ENCODE results near the gene PCGF3. TPM values are rescaled to one million over a fixed set of nuclear protein-coding genes. Genes with fewer than 3 reads are reported as not detected.

PCGF3 gene
- total RNA-seq, 1 experiment from 2014 or later = 83.9 TPM

- BruUV-seq (replicated peaks) = no TSS peak
- H3K4me1 ChIP-seq (ENCODE audit: insufficient read depth, low read length, poor library complexity, severe bottlenecking) = no peaks in the 10 kb centered on the region
- intact Hi-C loops (cut with micrococcal nuclease; ENCODE audit: unreplicated experiment) = no loop called here
- POLR2A ChIA-PET (ENCODE audit: low non-redundant PET) = no interaction called here
- H3K9me3 ChIP-seq (ENCODE audit: low read depth, low read length, poor library complexity, severe bottlenecking) = no peaks in the 10 kb centered on the region
- TF ChIP-seq EZH2 (IDR thresholded peaks at IDR 0.05; ENCODE audit: borderline replicate concordance, low read depth, low read length, poor library complexity, severe bottlenecking) (no peak), CTCF (conservative IDR thresholded peaks at IDR 0.05; ENCODE audit: low read depth, low read length) (no peak)
- H3K4me3 ChIP-seq (ENCODE audit: low read depth, low read length, poor library complexity, severe bottlenecking) = no peak overlapping the region
- no peak for DNase-seq (ENCODE audit: low spot score)
- H3K27ac ChIP-seq (ENCODE audit: low read depth, low read length, poor library complexity, severe bottlenecking) = no peak overlapping the region
- no peaks in the 10 kb centered on the region for H3K27me3 ChIP-seq (replicated peaks; ENCODE audit: insufficient read depth, low read depth, low read length, poor library complexity)
- H3K36me3 ChIP-seq (ENCODE audit: insufficient read depth, low read length, poor library complexity, severe bottlenecking) = peaks cover 53% of the 10 kb centered on the region
- CTCF ChIA-PET = no interaction called here
Observed at GRCh38 chr4:732911-733630, 27.4 kb downstream of the PCGF3 start.

- BruUV-seq (replicated peaks) = no TSS peak
- H3K27me3 ChIP-seq (replicated peaks; ENCODE audit: insufficient read depth, low read depth, low read length, poor library complexity) = no peaks in the 10 kb centered on the region
- no peak overlapping the region for H3K27ac ChIP-seq (ENCODE audit: low read depth, low read length, poor library complexity, severe bottlenecking)
- peaks cover 57% of the 10 kb centered on the region for H3K36me3 ChIP-seq (ENCODE audit: insufficient read depth, low read length, poor library complexity, severe bottlenecking)
- TF ChIP-seq CTCF (conservative IDR thresholded peaks at IDR 0.05; ENCODE audit: low read depth, low read length) (no peak), EZH2 (IDR thresholded peaks at IDR 0.05; ENCODE audit: borderline replicate concordance, low read depth, low read length, poor library complexity, severe bottlenecking) (no peak)
- no peak for DNase-seq (ENCODE audit: low spot score)
- POLR2A ChIA-PET (ENCODE audit: low non-redundant PET) = no interaction called here
- CTCF ChIA-PET = no interaction called here
- no peak overlapping the region for H3K4me3 ChIP-seq (ENCODE audit: low read depth, low read length, poor library complexity, severe bottlenecking)
- intact Hi-C loops (cut with micrococcal nuclease; ENCODE audit: unreplicated experiment) = no loop called here
- no peaks in the 10 kb centered on the region for H3K9me3 ChIP-seq (ENCODE audit: low read depth, low read length, poor library complexity, severe bottlenecking)
- no peaks in the 10 kb centered on the region for H3K4me1 ChIP-seq (ENCODE audit: insufficient read depth, low read length, poor library complexity, severe bottlenecking)
Observed at GRCh38 chr4:733631-733980, 28.0 kb downstream of the PCGF3 start.

- no peaks in the 10 kb centered on the region for H3K27me3 ChIP-seq (replicated peaks; ENCODE audit: insufficient read depth, low read depth, low read length, poor library complexity)
- intact Hi-C loops (cut with micrococcal nuclease; ENCODE audit: unreplicated experiment) = no loop called here
- peaks cover 60% of the 10 kb centered on the region for H3K36me3 ChIP-seq (ENCODE audit: insufficient read depth, low read length, poor library complexity, severe bottlenecking)
- no peak overlapping the region for H3K27ac ChIP-seq (ENCODE audit: low read depth, low read length, poor library complexity, severe bottlenecking)
- POLR2A ChIA-PET (ENCODE audit: low non-redundant PET) = no interaction called here
- no TSS peak for BruUV-seq (replicated peaks)
- CTCF ChIA-PET = no interaction called here
- no peak for TF ChIP-seq EZH2 (IDR thresholded peaks at IDR 0.05; ENCODE audit: borderline replicate concordance, low read depth, low read length, poor library complexity, severe bottlenecking)
- no peak for TF ChIP-seq CTCF (conservative IDR thresholded peaks at IDR 0.05; ENCODE audit: low read depth, low read length)
- H3K4me1 ChIP-seq (ENCODE audit: insufficient read depth, low read length, poor library complexity, severe bottlenecking) = no peaks in the 10 kb centered on the region
- DNase-seq (ENCODE audit: low spot score) = no peak
- H3K9me3 ChIP-seq (ENCODE audit: low read depth, low read length, poor library complexity, severe bottlenecking) = no peaks in the 10 kb centered on the region
- H3K4me3 ChIP-seq (ENCODE audit: low read depth, low read length, poor library complexity, severe bottlenecking) = no peak overlapping the region
Observed at GRCh38 chr4:734075-734474, 28.4 kb downstream of the PCGF3 start.

Measured in A673 (cell line).